Posterior vena cava (tissue), 2 donors: Measurements from ENCODE around the gene IGFN1. TPM values are rescaled to one million over a fixed set of nuclear protein-coding genes. Genes with fewer than 3 reads are reported as not detected.

Experiments
- DNase-seq: peaks from one replicate; pipeline ENCODE4 v3.0.0-alpha.2; 2020; ENCODE audit warnings: low spot score
- intact Hi-C, 2 donors: fragments of 100-400 bp; cut with DNase I; formaldehyde crosslinking; loops; one replicate each; pipeline versions ENCODE4 v1.14.1 to v1.14.2; 2022 to 2023
- long read RNA-seq, 2 donors: library from polyadenylated mRNA; unstranded; transcript quantifications; one replicate each; pipeline ENCODE4 v2.0.0, GENCODE V29; 2020 to 2021
- total RNA-seq, 2 donors: library from RNA; stranded (reverse); fragmentation: NEBNext Ultra II Directional; extraction: Animal tissue kit (Norgen Biotek cat#: 25700); gene quantifications; one replicate each; pipeline ENCODE4 v1.2.1, GENCODE V29; 2021
- donor health status: DM: yes; HTN: yes; CAD: no.
- donor health status: DM: yes; HTN: yes; CAD: no.

The IGFN1 gene
- total RNA-seq: 1 to 10 TPM in 1 of 2 donors, under 1 TPM in 1; 0.90 to 3.4 TPM
- long read RNA-seq, donor 1, partial matches to known transcripts: 1 of 1 reads
- long read RNA-seq, donor 1, other reads (novel, unspliced or antisense): 0 of 1 reads
- long read RNA-seq, donor 2, partial matches to known transcripts: 1 of 1 reads
- long read RNA-seq, donor 2, other reads (novel, unspliced or antisense): 0 of 1 reads

DNA sequence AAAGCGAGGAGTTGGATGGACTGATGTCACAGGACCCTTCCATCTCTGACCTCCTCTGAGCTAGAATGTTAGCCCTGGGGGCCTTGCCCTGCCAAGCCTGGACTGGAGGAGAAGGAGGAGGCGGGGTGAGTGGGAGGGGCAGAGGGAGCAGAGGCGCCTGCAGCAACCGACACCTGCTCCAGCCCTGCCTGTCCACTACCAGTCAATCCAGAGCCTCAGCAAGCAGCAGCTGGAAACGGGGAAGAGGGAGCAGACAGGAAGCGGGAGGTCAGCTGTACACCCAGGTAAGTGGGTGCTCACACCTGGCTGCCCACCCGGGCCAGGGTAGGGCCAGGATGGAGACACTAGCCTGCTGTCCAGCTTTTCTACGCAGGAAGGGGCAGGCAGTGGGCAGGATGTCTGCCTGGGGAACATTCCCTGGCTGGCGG, at the start of gene IGFN1:
TSS of gene IGFN1 (plus strand) at position 201 of the 428 bp plus-strand sequence. CDS start 2,470 bp downstream, outside the sequence.
- intact Hi-C loops: no loop called here

DNA sequence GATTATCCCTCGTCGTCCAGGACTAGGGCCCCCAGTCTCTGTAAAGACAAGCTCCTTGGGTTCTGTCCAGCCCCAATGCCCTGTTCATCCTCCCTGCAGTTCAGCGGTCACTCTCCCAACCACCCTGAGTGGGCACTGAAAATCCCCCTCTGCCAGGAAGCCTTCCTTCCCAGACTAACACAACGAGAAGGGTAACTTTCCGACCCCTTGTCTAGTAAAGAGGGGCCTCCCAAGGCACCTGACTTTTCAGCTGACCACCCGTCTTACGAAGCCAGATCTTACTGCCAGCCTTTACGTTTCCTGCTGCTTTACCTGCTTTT, 49.7 kb upstream of the IGFN1 start:
- intact Hi-C loops: no loop called here
- peak; percentile 20 for DNase-seq

More for the DNA sequence above, at the start of gene IGFN1:
- DNase-seq: peak; percentile 49

GRCh38 chr1:201141418-201141817, 49.2 kb upstream of the IGFN1 start:
- intact Hi-C loops: no loop called here
- peak; percentile 44 for DNase-seq

DNA sequence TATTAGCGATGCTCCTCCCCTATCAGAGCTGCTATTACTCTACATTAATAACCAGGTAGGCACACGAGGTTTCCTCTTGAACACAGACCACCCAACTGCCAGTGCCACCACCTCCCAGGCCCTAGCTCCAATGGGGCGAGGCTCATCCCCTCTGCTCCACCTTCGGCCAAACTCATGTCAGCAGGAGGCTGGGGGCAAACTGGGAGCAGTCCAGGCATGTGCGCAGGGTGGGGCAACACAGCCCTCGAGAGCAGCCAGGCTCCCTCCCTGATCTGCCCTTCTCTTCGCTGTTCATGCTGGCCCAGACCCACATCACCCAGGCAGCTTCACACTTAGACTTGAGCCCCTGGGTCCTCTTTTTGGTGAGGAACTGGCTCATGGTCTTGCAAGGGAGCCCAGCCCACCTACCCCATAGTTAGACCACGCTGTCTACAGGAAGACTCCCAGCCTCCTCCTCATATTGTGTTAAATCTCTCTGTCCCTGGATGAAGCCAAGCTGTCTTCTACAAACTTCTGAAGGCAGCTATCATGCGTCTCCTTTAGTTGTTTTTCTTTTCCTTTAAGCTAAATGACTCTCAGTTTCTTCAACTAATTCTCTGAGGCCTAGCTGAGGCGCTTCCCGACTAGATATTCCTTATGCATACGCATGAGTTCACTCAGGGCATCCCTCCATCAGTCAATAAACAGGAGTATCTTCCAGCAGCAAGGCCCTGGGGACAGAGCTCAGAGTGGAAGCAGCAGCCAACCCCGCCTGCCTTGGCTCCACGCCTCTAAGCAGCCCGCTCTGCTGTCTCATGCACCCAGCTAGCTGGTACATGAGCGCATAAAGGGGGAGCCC, 48.4 kb upstream of the IGFN1 start:
- peak; percentile 89 for DNase-seq
- intact Hi-C loops: no loop called here

DNA sequence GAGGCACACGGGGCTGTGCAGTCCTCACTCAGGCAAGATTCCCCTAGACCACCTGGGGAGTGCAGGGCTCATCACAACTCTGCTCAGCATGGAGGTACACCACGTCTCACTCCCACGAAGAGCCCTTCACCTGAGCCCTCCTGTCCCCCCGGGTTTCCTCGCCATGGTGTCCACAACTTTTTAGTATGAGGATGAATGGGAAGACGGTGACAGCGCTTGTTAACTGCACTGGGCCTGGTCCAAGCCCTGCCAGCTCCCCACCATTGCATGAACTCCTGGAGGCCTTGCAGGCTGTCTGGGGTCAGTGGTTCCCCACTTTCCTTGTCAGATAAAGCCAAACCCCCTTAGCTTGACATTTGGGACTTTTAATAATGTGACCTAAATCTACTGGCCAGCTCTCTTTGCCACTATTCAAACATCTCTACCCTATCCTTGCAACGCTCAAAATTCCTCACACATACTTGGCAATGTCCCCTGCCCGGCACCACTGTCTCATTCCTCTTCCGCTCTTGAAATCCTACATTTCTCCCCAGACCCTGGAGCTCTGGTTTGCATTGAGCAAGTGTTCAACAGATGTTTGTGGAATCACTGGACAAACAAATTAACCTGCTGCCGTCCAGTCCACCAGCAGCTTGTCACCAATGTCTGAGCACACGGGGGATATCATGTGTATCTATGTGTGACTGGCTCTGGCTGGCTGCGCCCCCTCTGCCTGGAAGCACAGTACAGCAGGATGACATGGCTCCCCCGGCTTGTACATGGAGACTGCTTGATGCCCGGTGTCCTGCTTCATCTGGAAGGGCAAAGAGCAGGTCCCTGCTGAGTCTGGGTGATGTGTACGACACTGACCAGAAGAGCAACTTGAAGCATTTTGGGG, 47.5 kb upstream of the IGFN1 start:
- intact Hi-C loops: no loop called here

GRCh38 chr1:201143726-201144635, 46.6 kb upstream of the IGFN1 start:
- intact Hi-C loops: no loop called here
- peak; percentile 64 for DNase-seq

More for the DNA sequence above, 47.5 kb upstream of the IGFN1 start:
- peak; percentile 70 for DNase-seq

DNA sequence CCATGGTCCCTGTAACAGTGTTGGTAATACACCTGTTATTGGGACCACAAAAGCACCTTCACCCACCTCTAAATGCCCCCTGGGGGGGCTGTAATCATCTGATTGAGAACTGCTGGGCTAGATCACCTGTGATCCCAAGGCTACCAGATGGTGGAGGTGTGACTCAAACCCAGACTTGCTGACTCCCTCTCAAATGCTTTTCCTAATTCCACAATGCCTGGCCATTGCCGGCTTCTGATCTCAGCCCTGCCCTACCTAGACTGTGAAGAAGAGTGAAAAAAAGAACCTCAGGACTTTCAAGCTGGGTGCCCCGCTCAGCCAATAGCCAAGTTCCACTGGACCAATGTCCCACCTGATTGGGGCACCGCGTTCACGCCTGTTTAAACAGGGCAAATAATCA, 45.9 kb upstream of the IGFN1 start:
- intact Hi-C loops: no loop called here
- peak; percentile 16 for DNase-seq

GRCh38 chr1:201145132-201145531, 45.5 kb upstream of the IGFN1 start:
- intact Hi-C loops: no loop called here
- DNase-seq: peak; percentile 69

DNA sequence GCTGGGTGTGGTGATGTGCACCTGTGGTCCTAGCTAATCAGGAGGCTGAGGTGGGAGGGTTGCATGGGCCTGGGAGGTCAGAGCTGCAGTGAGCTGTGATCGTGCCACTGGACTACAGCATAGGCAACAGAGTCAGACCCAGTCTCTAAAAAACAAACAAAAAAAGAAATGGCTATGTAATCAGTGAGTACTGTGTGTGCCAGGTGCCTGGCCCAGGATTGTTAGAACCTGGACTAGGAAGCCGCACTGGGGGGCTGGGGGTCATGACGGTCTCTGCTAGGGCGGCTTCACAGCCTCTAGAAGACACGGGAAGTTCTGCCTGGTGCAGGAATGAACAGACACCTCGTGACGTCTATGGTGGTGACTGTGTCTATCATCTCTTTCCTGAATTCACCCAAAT, 44.8 kb upstream of the IGFN1 start:
- intact Hi-C loops: no loop called here
- peak; percentile 29 for DNase-seq

DNA sequence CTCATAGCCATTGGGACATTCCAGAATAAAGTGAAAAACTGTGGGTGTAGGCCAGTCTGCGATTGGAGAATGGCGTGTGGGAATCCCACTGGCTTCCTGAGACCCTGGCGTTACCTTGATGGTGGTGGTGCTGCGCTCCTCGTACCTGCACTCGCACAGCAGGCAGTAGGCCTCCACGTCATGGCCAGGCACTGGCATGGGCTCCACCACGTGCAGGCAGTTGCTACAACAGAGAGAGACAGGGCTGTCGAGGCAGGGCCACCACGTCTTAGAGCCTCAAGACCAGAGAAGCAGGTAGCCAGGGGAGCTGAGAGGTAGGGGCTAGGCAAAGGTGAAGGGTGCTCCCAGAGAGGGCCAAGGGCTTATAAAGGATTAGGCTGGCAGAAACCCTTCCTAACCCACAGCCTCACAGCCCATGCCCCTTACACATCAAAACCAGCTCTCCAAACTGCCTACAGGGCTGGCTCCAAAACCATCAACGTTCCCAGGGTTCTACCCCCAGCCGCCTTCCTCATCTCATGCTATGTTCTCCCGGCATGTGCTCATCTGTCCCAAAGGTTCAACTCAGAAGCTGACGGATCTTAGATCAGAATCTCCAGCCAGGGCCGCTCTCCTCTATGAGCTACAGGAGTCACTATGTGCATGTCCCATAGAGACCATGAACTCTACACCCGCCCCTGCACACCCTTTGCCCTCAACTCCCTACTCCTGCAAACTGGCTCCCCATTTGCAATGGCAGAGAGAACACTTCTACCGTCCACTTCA, 43.8 kb upstream of the IGFN1 start:
- DNase-seq: peak; percentile 62

GRCh38 chr1:201147396-201148015, 43.1 kb upstream of the IGFN1 start:
- intact Hi-C loops: no loop called here
- no peak for DNase-seq

More for the DNA sequence above, 43.8 kb upstream of the IGFN1 start:
- intact Hi-C loops: no loop called here

GRCh38 chr1:201149400-201149799, 41.2 kb upstream of the IGFN1 start:
- intact Hi-C loops: no loop called here
- no peak for DNase-seq

- intact Hi-C loops: no loop called here
- no peak for DNase-seq
Measured at GRCh38 chr1:201153474-201154388, 36.9 kb upstream of the IGFN1 start.

- intact Hi-C loops: no loop called here
- peak; percentile 99 for DNase-seq
Measured at GRCh38 chr1:201154389-201155165, 36.0 kb upstream of the IGFN1 start, which contains the start of gene TMEM9. Gene TMEM9 (minus strand): TSS chr1:201154474. CDS start chr1:201153923, 551 bp downstream.

GRCh38 chr1:201155354-201155753, 35.3 kb upstream of the IGFN1 start:
- DNase-seq: no peak
- intact Hi-C loops: no loop called here

DNA sequence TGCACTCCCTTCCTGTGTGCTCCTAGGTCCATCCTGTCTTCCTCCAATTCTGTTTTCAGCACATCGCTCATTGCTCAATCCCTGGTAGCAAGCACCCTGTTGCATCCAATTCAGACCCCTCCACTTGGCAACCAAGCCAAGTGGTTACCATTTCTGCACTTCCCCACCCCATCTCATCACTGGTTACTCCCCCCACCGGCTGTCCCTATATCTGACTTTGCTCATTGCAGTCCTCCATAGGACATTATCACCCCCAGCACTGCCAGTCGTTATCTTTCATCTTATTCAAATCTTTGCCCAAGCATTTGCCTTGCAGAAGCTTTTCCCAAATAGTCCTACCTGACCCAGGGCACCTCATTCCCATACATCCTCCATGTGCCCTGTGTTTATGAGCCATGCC, 34.3 kb upstream of the IGFN1 start:
- no peak for DNase-seq
- intact Hi-C loops: no loop called here
